Stomach smooth muscle (tissue), 2 donors: ENCODE measurements around the gene ABCC4.
"Not testable (repeated sequence)": the region's sequence is repeated elsewhere in the genome, so short reads cannot be mapped to it uniquely, and the experiment has no call there.

Experiments
- H3K27ac ChIP-seq: one replicate; pipeline ENCODE4 v1.7.0; 2013; ENCODE audit warnings: mild to moderate bottlenecking, low read length, inconsistent platforms
- H3K27me3 ChIP-seq, 2 donors: one replicate each; pipeline ENCODE4 v1.7.0; 2013; ENCODE audit warnings: low read length in 2 of 2; ENCODE audit not compliant: insufficient read depth in 2 of 2, control insufficient read depth in 1 of 2
- H3K36me3 ChIP-seq, 2 donors: one replicate each; pipeline ENCODE4 v1.7.0; 2013; ENCODE audit warnings: low read length in 2 of 2; ENCODE audit not compliant: control insufficient read depth in 2 of 2, insufficient read depth in 2 of 2
- H3K4me1 ChIP-seq: one replicate; pipeline ENCODE4 v1.7.0; 2013; ENCODE audit warnings: low read length; ENCODE audit not compliant: control insufficient read depth, insufficient read depth
- H3K4me3 ChIP-seq, 2 donors: one replicate each; pipeline ENCODE4 v1.7.0; 2013; ENCODE audit warnings: low read length in 2 of 2
- H3K9ac ChIP-seq, 2 donors: one replicate each; pipeline ENCODE4 v1.7.0; 2013; ENCODE audit warnings: low read length in 2 of 2, mild to moderate bottlenecking in 1 of 2
- H3K9me3 ChIP-seq, 2 donors: one replicate each; pipeline ENCODE4 v1.7.0; 2013; ENCODE audit warnings: low read length in 2 of 2; ENCODE audit not compliant: control insufficient read depth in 2 of 2
- donor health status: healthy.
- donor health status: Pancreatic carcinoma.

ABCC4 gene

GRCh38 chr13:95216182-95216581 is 85.1 kb downstream of the ABCC4 start:
- no peak overlapping the region for H3K27ac ChIP-seq
- no peaks in the 10 kb centered on the region for H3K4me1 ChIP-seq
- no peaks in the 10 kb centered on the region for H3K27me3 ChIP-seq
- no peaks in the 10 kb centered on the region for H3K9me3 ChIP-seq
- no peak overlapping the region for H3K4me3 ChIP-seq
- H3K9ac ChIP-seq = no peak overlapping the region
- H3K36me3 ChIP-seq = no peaks in the 10 kb centered on the region

GRCh38 chr13:95212983-95213850 is 88.0 kb downstream of the ABCC4 start:
- Histone ChIP-seq H3K27ac (no peak overlapping the region), H3K9me3 (no peaks in the 10 kb centered on the region), H3K36me3 (peaks cover 0 to 7% of the 10 kb centered on the region in 2 donors), H3K27me3 (no peaks in the 10 kb centered on the region), H3K9ac (no peak overlapping the region), H3K4me1 (no peaks in the 10 kb centered on the region), H3K4me3 (no peak overlapping the region)

GRCh38 chr13:95209109-95209508 is 92.1 kb downstream of the ABCC4 start:
- Histone ChIP-seq H3K4me3 (no peak overlapping the region), H3K36me3 (peaks cover 3 to 17% of the 10 kb centered on the region in 2 donors), H3K9ac (no peak overlapping the region), H3K27me3 (no peaks in the 10 kb centered on the region), H3K27ac (no peak overlapping the region), H3K9me3 (no peaks in the 10 kb centered on the region), H3K4me1 (no peaks in the 10 kb centered on the region)

GRCh38 chr13:95207769-95208366 is 93.4 kb downstream of the ABCC4 start:
- H3K27ac ChIP-seq = no peak overlapping the region

GRCh38 chr13:95206116-95206515 is 95.1 kb downstream of the ABCC4 start:
- Histone ChIP-seq H3K9ac (no peak overlapping the region), H3K4me3 (no peak overlapping the region), H3K9me3 (no peaks in the 10 kb centered on the region), H3K27ac (no peak overlapping the region), H3K27me3 (no peaks in the 10 kb centered on the region), H3K4me1 (no peaks in the 10 kb centered on the region), H3K36me3 (peaks cover 3 to 17% of the 10 kb centered on the region in 2 donors)

More at GRCh38 chr13:95207769-95208366, 93.4 kb downstream of the ABCC4 start:
- Histone ChIP-seq H3K9me3 (no peaks in the 10 kb centered on the region), H3K36me3 (peaks cover 3 to 17% of the 10 kb centered on the region in 2 donors), H3K4me1 (no peaks in the 10 kb centered on the region), H3K27me3 (no peaks in the 10 kb centered on the region), H3K9ac (no peak overlapping the region), H3K4me3 (no peak overlapping the region)

- Histone ChIP-seq H3K27me3 (no peaks in the 10 kb centered on the region), H3K27ac (no peak overlapping the region), H3K36me3 (peaks cover 3 to 12% of the 10 kb centered on the region in 2 donors), H3K9ac (no peak overlapping the region), H3K9me3 (no peaks in the 10 kb centered on the region), H3K4me1 (no peaks in the 10 kb centered on the region), H3K4me3 (no peak overlapping the region)
These were observed 97.0 kb downstream of the ABCC4 start for GRCh38 chr13:95204231-95204765.

- H3K9ac ChIP-seq = no peak overlapping the region
- H3K9me3 ChIP-seq = no peaks in the 10 kb centered on the region
- H3K36me3 ChIP-seq = peaks cover 3 to 11% of the 10 kb centered on the region in 2 donors
- H3K27ac ChIP-seq = no peak overlapping the region
- no peak overlapping the region for H3K4me3 ChIP-seq
- no peaks in the 10 kb centered on the region for H3K4me1 ChIP-seq
- H3K27me3 ChIP-seq = no peaks in the 10 kb centered on the region
These were observed 99.2 kb downstream of the ABCC4 start for GRCh38 chr13:95201814-95202651.

- not testable (repeated sequence) for H3K4me1 ChIP-seq, H3K9ac ChIP-seq, H3K27me3 ChIP-seq, H3K4me3 ChIP-seq, H3K9me3 ChIP-seq, H3K27ac ChIP-seq, H3K36me3 ChIP-seq
These were observed 100.8 kb downstream of the ABCC4 start for GRCh38 chr13:95200386-95200957.

GRCh38 chr13:95199896-95200295 is 101.4 kb downstream of the ABCC4 start:
- H3K4me3 ChIP-seq = no peak overlapping the region
- H3K9ac ChIP-seq = no peak overlapping the region
- H3K27me3 ChIP-seq = no peaks in the 10 kb centered on the region
- no peaks in the 10 kb centered on the region for H3K9me3 ChIP-seq
- no peaks in the 10 kb centered on the region for H3K4me1 ChIP-seq
- peaks cover 0 to 2% of the 10 kb centered on the region in 2 donors for H3K36me3 ChIP-seq
- H3K27ac ChIP-seq = no peak overlapping the region

- H3K36me3 ChIP-seq, H3K4me3 ChIP-seq, H3K9me3 ChIP-seq, H3K27me3 ChIP-seq, H3K27ac ChIP-seq, H3K4me1 ChIP-seq, H3K9ac ChIP-seq: not testable (repeated sequence)
These were observed 102.6 kb downstream of the ABCC4 start for GRCh38 chr13:95198606-95199005.
